HL-60 (cell line): ENCODE measurements around the gene MEPCE.

Source experiments
- DNase-seq, 2 experiments: peaks; one replicate each; pipeline ENCODE4 v3.0.0-alpha.2; 2010 to 2020; ENCODE audit warnings: low read depth in 1 of 2, low spot score in 1 of 2
- H3K27ac ChIP-seq: fragments of 250-450 bp; sonication (Bioruptor Pico); replicated peaks from 2 replicates; pipeline ENCODE4 v1.5.1; 2020; ENCODE audit warnings: mild to moderate bottlenecking, moderate library complexity
- H3K27me3 ChIP-seq: fragments of 250-450 bp; sonication (Bioruptor Pico); 2 replicates; pipeline ENCODE4 v1.5.1; 2021; ENCODE audit warnings: mild to moderate bottlenecking, moderate library complexity; ENCODE audit not compliant: insufficient read depth, poor library complexity, severe bottlenecking
- H3K4me3 ChIP-seq: replicated peaks from 2 replicates; pipeline ENCODE4 v1.5.1; 2011; ENCODE audit warnings: mild to moderate bottlenecking, control low read depth, low read length; ENCODE audit not compliant: insufficient read depth
- CTCF ChIP-seq: IDR thresholded peaks from one replicate; pipeline ENCODE4 v1.5.1; 2011; ENCODE audit warnings: low read length, control low read depth, inconsistent platforms; ENCODE audit not compliant: insufficient read depth
- GABPA ChIP-seq: IDR thresholded peaks from 2 replicates; pipeline ENCODE4 v1.6.1; 2012; ENCODE audit warnings: low read depth
- POLR2AphosphoS5 ChIP-seq: IDR thresholded peaks from 2 replicates; pipeline ENCODE4 v1.6.1; 2012; ENCODE audit warnings: low read depth
- REST ChIP-seq: IDR thresholded peaks from 2 replicates; pipeline ENCODE4 v1.6.1; 2012; ENCODE audit warnings: low read depth; ENCODE audit not compliant: insufficient replicate concordance
- SPI1 ChIP-seq: IDR thresholded peaks from 2 replicates; pipeline ENCODE4 v1.6.1; 2012; ENCODE audit warnings: low read depth, mild to moderate bottlenecking, borderline replicate concordance

The MEPCE gene

GRCh38 chr7:100402241-100402640 lies 27.4 kb upstream of the MEPCE start:
- TF ChIP-seq POLR2AphosphoS5: no peak
- TF ChIP-seq SPI1: no peak
- no peak for TF ChIP-seq REST
- TF ChIP-seq GABPA: no peak
- H3K27ac ChIP-seq: no peak overlapping the region
- no peak overlapping the region for H3K4me3 ChIP-seq
- DNase-seq: no peak
- H3K27me3 ChIP-seq: no peaks in the 10 kb centered on the region

GRCh38 chr7:100406767-100407166 lies 22.9 kb upstream of the MEPCE start:
- no peaks in the 10 kb centered on the region for H3K27me3 ChIP-seq
- TF ChIP-seq SPI1: no peak
- TF ChIP-seq REST: no peak
- no peak for TF ChIP-seq CTCF
- no peak for TF ChIP-seq GABPA
- TF ChIP-seq POLR2AphosphoS5: no peak
- H3K4me3 ChIP-seq: no peak overlapping the region
- DNase-seq: no peak
- no peak overlapping the region for H3K27ac ChIP-seq

GRCh38 chr7:100407285-100408180 lies 22.1 kb upstream of the MEPCE start:
- peak; percentile 42 to 64 for DNase-seq
- H3K27me3 ChIP-seq: no peaks in the 10 kb centered on the region
- TF ChIP-seq SPI1 (no peak), CTCF (peak; percentile 75)
- H3K4me3 ChIP-seq: no peak overlapping the region
- H3K27ac ChIP-seq: no peak overlapping the region

- Histone ChIP-seq H3K27ac (no peak overlapping the region), H3K27me3 (no peaks in the 10 kb centered on the region), H3K4me3 (no peak overlapping the region)
- DNase-seq: no peak
- TF ChIP-seq POLR2AphosphoS5 (no peak), SPI1 (no peak), GABPA (no peak), REST (no peak), CTCF (no peak)
These were observed 18.5 kb upstream of the MEPCE start for GRCh38 chr7:100411101-100411500.
